Activated CD8-positive, alpha-beta memory T cell treated with anti-CD3 and anti-CD28 coated beads, Interleukin-2, amount 50 U/mL, for 24 hours (primary cell): ENCODE results near the gene PLEKHA6.
"Not testable (repeated sequence)": the region's sequence is repeated elsewhere in the genome, so short reads cannot be mapped to it uniquely, and the experiment has no call there.

Experiments
- DNase-seq: peaks from one replicate; pipeline ENCODE4 v3.0.0-alpha.2; 2020; ENCODE audit errors: extremely low read depth

The PLEKHA6 gene

GRCh38 chr1:204338360-204338759, 21.4 kb downstream of the PLEKHA6 start:
- no peak for DNase-seq

- no peak for DNase-seq
Measured at GRCh38 chr1:204337583-204337982, 22.1 kb downstream of the PLEKHA6 start.

DNA sequence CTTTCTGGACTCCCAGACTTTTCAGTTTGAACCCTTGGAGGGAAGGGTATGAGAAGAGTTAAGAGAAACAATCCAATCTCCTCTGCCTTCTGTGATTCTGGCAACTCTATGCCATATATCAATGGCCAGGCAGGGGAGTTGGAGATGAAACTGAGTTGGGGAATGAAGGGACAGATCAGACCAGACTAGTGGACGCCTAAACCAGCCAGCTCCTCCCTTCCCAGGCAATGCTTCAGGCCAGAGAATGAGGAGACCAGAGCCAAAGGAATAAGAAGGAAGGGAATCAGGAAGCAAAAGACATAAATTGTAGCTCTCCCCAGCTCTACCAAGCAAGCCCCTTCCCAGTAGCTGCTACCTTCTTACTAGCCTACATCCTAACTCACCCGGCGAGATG, 22.7 kb downstream of the PLEKHA6 start:
- DNase-seq, result no peak

DNA sequence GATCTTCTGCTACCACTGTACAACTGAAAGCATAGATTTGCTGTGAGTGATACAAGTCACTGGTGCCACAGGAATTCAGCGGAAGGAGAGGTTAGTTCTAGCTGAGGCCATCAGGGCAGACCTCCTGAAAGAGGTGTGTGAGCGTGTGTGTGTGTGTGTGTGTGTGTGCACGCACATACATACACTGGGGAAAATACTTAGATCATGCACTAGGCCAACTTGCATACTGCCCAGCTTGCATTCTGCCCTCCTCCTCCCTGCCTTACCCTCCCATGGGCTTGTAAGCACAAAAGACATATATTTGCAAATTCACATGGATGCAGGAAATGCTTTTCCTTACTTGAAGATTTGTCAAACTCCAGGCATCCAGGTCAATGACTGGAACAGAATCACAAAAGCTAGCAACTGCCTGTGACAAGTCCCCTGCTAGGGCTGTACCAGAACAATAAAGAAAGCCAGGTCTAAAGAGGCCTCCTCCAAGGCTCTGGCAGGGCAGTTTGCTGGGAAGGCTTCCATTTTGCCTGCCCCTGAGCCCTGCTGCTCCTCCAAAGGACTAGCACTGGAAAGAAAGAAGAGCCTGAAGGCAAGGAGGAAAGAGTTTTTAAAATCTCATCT, 23.2 kb downstream of the PLEKHA6 start:
- DNase-seq, result no peak

DNA sequence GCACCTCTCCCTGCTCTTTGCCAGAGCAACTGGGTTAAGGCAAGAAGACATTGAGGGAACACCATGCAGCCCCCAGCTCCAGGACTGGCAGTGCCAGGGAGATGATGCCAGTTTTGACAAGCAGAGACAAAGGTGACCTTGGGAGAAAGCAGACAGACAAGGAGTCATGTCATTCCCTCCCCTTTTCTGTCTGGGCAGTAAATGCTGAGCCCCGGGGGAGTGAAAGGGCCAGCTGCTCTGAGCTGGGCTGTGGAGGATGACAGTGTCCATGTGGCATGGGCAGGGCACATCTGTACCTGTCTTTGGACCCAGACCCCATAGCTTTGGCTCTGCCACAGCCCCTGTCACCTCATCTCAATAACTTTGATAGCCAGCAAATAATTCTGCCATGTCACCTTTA, 24.2 kb downstream of the PLEKHA6 start:
- DNase-seq, result no peak

GRCh38 chr1:204335085-204335484, 24.6 kb downstream of the PLEKHA6 start:
- DNase-seq, result no peak

DNA sequence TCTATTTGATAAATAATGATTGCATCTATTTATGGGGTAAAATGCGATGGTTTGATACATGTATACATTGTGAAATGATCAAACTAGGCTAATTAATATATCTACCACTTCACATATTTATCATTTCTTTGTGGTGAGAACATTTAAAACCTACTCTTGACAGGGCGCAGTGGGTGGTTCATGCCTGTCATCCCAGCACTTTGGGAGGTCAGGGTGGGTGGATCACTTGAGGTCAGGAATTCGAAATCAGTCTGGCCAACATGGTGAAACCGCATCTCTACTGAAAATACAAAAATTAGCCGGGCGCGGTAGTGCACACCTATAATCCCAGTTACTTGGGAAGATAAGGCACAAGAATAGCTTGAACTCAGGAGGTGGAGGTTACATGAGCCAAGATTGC, 25.3 kb downstream of the PLEKHA6 start:
- DNase-seq, result no peak

DNA sequence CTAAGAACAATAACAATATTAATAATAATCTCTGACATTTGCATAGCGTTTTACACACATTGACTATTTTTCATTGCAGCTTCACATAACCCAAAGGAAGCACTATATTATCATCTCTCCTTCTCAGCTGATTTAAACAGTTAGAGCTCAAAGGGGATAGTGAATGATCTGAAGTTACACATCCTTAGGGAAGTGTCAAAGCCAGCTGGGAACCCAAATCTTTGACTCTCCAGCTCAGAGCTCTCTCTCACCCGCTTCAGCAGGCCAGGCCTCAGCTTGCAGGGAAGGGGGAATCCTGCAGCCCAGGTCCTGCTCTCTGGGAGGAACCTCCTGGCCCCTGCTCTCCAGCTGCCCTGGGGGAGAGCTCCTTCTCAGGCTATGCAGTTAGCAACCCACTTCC, 26.3 kb downstream of the PLEKHA6 start:
- no peak for DNase-seq

DNA sequence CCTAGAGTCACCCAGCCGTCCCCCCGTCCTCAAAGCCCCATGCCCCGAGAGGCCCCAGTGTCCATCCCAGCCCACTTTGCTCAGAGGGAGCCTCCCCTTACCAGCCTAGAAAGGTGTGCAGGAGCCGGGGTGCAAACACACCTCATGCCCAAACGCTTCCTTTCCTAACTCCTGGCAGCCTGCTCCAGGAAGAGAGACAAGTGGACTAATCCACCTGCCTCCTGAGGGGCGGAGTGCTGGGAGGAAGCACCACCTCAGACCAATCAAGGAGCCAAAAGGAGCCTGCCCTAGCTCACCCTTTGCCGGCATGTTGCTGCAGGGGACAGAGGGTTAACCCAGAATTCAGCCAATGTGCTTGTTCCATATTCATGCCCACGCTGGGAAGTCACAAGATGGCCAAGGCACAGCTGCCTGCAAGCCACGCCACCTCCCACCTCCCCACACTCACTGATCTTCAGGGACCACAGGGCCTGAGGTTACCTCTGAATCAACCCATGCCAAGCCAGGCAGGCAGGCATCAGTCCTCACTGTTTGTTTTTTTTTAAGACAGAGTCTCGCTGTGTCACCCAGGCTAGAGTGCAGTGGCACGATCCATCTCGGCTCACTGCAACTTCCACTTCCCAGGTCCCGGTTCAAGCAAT, 27.8 kb downstream of the PLEKHA6 start:
- DNase-seq, result no peak

- no peak for DNase-seq
Measured at GRCh38 chr1:204331275-204331674, 28.5 kb downstream of the PLEKHA6 start.

GRCh38 chr1:204327870-204328269, 31.9 kb downstream of the PLEKHA6 start:
- not testable (repeated sequence) for DNase-seq

DNA sequence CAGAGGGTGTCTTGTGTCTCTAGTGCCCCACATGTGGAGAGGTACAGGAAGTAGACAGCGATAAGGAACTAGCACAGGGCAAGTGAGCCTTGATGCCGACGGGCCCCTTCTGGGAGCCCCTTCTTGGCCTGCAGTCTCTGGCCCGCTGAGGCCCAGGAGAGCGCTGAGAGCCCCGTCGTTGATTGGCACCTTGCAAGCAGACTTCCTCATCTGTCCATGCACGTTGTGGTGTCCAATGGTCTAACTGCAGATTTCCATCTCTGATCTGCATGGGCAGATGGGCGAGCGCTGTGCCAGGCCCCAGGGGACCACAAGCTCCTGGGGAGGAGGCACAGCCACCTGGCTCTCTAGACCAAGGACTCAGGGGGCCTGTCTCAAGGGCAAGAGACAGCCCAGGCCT, 32.4 kb downstream of the PLEKHA6 start:
- DNase-seq, result no peak

DNA sequence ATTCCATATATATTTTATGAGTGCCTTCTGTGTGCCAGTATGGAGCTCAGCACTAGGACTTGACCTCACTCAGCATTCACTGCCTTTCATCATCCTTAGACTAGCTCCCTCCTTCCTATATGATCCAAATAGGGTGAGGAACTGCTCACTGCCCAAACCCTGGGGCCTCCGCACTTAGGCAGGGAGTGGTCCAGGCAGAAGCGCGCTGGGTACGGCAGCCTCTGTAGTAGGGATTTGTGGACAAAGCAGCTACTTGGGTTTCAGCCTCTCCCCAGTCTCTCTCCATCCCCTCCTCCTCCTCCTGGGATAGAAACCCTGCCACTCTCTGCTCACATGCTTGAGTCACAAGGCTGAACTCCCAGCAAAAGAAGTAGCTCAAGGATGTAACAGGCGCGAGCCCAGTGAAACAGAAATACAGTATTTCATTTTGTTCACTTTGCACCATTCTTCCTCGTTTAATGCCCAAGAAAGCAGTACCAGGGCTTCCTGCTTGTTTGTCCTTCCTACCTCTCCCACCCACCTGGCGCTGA, 32.9 kb downstream of the PLEKHA6 start:
- no peak for DNase-seq

DNA sequence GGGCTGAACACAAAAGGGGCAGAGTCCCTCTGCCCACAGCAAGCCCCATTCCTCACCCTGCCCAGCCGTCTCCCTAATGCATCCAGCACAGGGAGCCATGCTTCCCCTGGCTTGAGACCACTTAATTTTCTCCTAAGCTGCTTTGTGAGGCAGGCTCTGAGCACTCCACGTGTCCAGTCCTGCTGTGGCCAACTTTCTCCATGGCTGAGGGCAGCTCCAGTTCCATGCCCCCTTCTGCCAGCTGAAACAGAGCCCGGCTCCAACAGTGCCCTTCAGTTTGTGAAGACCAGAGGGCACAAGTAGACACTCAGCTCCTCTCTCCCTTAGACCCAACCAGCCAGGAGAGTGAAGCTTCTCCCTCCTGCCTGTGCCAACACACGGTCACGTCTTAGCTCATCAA, 33.8 kb downstream of the PLEKHA6 start:
- no peak for DNase-seq

DNA sequence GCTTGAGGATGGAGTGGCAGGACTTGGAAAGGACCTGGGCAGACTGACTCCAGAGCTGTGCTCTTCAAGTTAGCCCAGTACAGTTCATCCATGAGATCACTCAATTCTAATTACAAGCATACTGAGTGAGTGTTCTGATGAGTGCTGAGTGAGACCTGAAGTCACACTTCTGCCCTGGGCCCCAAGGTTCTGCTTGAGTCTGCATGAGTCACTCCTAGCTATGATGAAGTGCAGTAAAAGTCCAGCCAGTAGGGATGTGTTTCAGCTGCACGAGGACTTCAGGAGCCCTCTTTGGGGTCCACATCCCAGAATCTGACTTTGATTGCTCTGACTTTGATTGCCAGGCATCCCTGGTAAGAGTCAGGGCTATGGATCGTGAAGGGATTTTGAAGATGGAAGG, 35.8 kb downstream of the PLEKHA6 start:
- no peak for DNase-seq

DNA sequence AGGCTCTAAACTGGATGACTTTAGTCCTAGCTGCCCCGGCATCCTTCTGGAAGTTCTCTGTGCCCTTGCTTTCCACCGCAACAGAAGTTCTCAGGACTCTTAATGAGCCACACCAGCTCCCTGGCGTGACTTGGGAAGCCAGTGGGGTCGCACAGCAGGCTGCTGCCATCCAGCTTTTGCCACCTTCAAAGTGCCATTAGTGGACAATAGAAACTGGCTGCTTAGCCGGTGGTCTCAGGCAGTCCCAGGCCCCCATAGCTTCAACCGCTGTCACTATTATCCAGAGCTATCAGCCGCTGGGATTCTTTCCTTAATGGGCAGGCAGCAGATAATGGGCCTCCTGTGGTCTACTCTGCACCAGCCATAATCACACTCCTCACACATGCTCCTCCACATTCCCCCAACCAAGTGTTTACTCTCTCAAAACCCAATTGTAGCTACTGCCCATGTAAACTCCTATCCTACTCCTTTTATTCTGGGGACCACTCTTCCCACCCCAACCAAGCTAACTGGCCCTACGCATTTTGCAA, 37.3 kb downstream of the PLEKHA6 start:
- no peak for DNase-seq

DNA sequence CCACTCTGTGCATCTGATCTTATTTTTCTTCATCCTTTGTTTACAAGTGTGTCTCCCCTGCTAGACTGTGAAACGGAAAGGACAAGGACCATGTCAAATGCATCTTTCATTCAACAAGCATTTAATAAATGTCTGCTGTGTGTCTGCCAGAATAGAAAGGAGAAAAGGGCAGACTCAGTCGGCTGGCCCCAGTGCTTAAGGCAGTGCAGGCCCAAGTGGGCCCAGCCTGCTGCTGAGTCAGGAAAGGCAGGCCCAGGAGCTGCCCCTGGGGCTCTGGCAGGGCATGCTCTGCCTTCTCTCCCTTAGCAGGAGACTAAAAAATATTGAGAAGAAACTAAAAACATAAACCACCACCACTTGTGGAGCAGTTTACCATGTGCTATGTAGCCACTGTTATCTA, 38.1 kb downstream of the PLEKHA6 start:
- no peak for DNase-seq

- no peak for DNase-seq
Measured at GRCh38 chr1:204321051-204321450, 38.7 kb downstream of the PLEKHA6 start.

- no peak for DNase-seq
Measured at GRCh38 chr1:204320382-204320804, 39.3 kb downstream of the PLEKHA6 start.

- DNase-seq, result no peak
Measured at GRCh38 chr1:204319462-204319861, 40.3 kb downstream of the PLEKHA6 start.

DNA sequence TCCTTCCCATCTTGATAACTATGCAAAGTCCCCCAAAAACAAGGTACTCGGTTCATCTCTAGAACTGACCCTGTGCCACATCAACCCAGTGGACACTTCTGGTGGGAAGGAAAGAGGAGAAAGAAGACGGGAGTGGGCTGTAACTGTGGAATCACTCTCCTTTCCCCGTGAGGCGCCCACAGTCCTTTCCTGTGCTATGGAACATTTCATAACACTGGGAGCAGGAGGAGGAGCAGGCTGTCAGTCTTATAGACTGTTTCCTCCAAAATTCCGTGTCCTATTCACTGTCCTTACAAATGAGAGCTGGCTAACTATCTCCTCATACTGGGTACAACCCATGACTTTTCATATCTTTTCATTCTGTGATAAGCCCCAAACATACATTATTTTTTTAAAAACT, 40.7 kb downstream of the PLEKHA6 start:
- no peak for DNase-seq

GRCh38 chr1:204318324-204318723, 41.4 kb downstream of the PLEKHA6 start:
- no peak for DNase-seq

GRCh38 chr1:204317170-204317569, 42.6 kb downstream of the PLEKHA6 start:
- no peak for DNase-seq
